Measurements from ENCODE around the gene CD200R1L.

DNA sequence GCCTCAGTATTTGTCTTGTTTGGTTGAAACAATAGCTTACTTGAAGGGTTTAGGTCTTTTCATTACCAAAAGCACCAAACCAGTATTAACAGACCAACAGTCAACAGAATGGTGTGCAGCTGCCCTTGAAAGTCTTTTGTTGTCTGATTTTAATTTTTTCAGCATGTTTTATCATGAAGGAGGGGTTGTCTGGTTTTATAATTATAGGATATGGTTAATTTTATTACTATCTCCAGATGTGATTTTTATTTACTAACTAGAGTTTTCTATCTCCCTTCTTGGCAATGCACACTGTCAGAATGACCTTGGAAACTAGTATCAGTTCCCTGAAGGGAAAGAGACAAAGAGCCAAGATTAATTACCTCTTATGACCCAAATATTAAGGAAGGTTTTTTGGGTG, 9.2 kb upstream of the CD200R1L start:
- no peak for TF ChIP-seq POLR2A (IDR thresholded peaks at IDR 0.05)
- TF ChIP-seq, protein P1, sequence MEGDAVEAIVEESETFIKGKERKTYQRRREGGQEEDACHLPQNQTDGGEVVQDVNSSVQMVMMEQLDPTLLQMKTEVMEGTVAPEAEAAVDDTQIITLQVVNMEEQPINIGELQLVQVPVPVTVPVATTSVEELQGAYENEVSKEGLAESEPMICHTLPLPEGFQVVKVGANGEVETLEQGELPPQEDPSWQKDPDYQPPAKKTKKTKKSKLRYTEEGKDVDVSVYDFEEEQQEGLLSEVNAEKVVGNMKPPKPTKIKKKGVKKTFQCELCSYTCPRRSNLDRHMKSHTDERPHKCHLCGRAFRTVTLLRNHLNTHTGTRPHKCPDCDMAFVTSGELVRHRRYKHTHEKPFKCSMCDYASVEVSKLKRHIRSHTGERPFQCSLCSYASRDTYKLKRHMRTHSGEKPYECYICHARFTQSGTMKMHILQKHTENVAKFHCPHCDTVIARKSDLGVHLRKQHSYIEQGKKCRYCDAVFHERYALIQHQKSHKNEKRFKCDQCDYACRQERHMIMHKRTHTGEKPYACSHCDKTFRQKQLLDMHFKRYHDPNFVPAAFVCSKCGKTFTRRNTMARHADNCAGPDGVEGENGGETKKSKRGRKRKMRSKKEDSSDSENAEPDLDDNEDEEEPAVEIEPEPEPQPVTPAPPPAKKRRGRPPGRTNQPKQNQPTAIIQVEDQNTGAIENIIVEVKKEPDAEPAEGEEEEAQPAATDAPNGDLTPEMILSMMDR (IDR thresholded peaks at IDR 0.05) = no peak
- no peak for TF ChIP-seq POLR2AphosphoS5 (IDR thresholded peaks at IDR 0.05)
- TF ChIP-seq EP300 (IDR thresholded peaks at IDR 0.05; ENCODE audit: low read depth) = no peak

Measured in transverse colon (tissue), 4 donors.